Measurements from ENCODE around the gene GALNT10. TPM values are rescaled to one million over a fixed set of nuclear protein-coding genes. Genes with fewer than 3 reads are reported as not detected.

Gene GALNT10
- polyA plus RNA-seq, 2 of the 4 experiments (the other 2 are of a cell fraction) = 110 to 156 TPM

- Histone ChIP-seq H3K27ac (peak overlapping the region; percentile 90 to 93), H3K9me3 (no peaks in the 10 kb centered on the region), H3K4me2 (peak overlapping the region; percentile 87), H3K4me3 (peak overlapping the region; percentile 42), H3K4me1 (peaks cover 89% of the 10 kb centered on the region)
- CTCF ChIA-PET = interaction anchor here (0.9 to 5.4 kb wide), 11 partner anchors 8 to 204 kb away, joined by 3 to 51 read pairs (median 8); partner anchors contain the start of gene GALNT10
- POLR2A ChIA-PET = interaction anchor here (0.8 to 3.2 kb wide), 6 partner anchors 9 to 161 kb away, joined by 3 to 25 read pairs (median 4); partner anchors contain the start of genes FAM114A2, GALNT10 and MFAP3
- ATAC-seq = peak; percentile 74 to 76
- DNase-seq (ENCODE audit: low read depth in 1 of 2, low spot score in 1 of 2) = peak; percentile 69 to 83
- 0 out of 3 replicates have a peak, but pooled peaks have one; percentile 11 for TF ChIP-seq BCL3 (IDR thresholded peaks at IDR 0.05)
- no peak for TF ChIP-seq RNF2 (IDR thresholded peaks at IDR 0.05; ENCODE audit: borderline replicate concordance, low read depth)
- no peak for TF ChIP-seq FOSB (CRISPR knock-in tag; IDR thresholded peaks at IDR 0.05)
- no peak for TF ChIP-seq USF2 (IDR thresholded peaks at IDR 0.05)
- TF ChIP-seq JUNB (IDR thresholded peaks at IDR 0.05) = no peak
- 0 out of 5 replicates have a peak, but pooled peaks of 1 of the 2 experiments have one; percentile 32 for TF ChIP-seq JUN (IDR thresholded peaks at IDR 0.05)
- TF ChIP-seq SREBF2 (IDR thresholded peaks at IDR 0.05) = no peak
- TF ChIP-seq NPAS2 (CRISPR knock-in tag; IDR thresholded peaks at IDR 0.05; ENCODE audit: borderline replicate concordance) = no peak
- TF ChIP-seq CEBPB (IDR thresholded peaks at IDR 0.05) = peak in 1 of 2 experiments; percentile 57; a peak in 2 of 4 replicates
- TF ChIP-seq MYC (IDR thresholded peaks at IDR 0.05; ENCODE audit: borderline replicate concordance, low read length) = no peak
- no peak for TF ChIP-seq CHD4 (IDR thresholded peaks at IDR 0.05; ENCODE audit: borderline replicate concordance)
- TF ChIP-seq HES2 (IDR thresholded peaks at IDR 0.05) = no peak
- no peak for TF ChIP-seq POLR2A (IDR thresholded peaks at IDR 0.05; ENCODE audit: low read length)
- no peak for TF ChIP-seq RCOR1 (IDR thresholded peaks at IDR 0.05; ENCODE audit: low read depth, low read length)
- no peak for TF ChIP-seq EHMT2 (IDR thresholded peaks at IDR 0.05; ENCODE audit: low read depth)
- TF ChIP-seq RARB (CRISPR knock-in tag; IDR thresholded peaks at IDR 0.05) = no peak
- 9% methylated on average over 4 of the region's 4 CpGs for WGBS (ENCODE audit: missing lambda C conversion rate)
- FAIRE-seq = peak; percentile 13
These were observed 8.7 kb downstream of the GALNT10 start for GRCh38 chr5:154199263-154199662.

- WGBS (ENCODE audit: missing lambda C conversion rate) = 62% methylated on average over 7 of the region's 7 CpGs
- peak overlapping the region; percentile 42 for H3K4me3 ChIP-seq
- peak overlapping the region; percentile 87 for H3K4me2 ChIP-seq
- ATAC-seq = peak; percentile 4 to 5; a peak in 3 of 6 replicates
- H3K27ac ChIP-seq = peak overlapping the region; percentile 90 to 93
- ChIA-PET POLR2A (interaction anchor here (0.8 to 3.2 kb wide), 6 partner anchors 10 to 168 kb away, joined by 3 to 25 read pairs (median 4); partner anchors contain the start of genes FAM114A2, GALNT10 and MFAP3), CTCF (interaction anchor here (0.7 to 5.4 kb wide), 10 partner anchors 10 to 410 kb away, joined by 3 to 51 read pairs (median 8); partner anchors contain the start of gene GALNT10)
- no peak for FAIRE-seq
- H3K4me1 ChIP-seq = peaks cover 89% of the 10 kb centered on the region
- no peak for DNase-seq (ENCODE audit: low read depth in 1 of 2, low spot score in 1 of 2)
- H3K9me3 ChIP-seq = no peaks in the 10 kb centered on the region
- no peak for TF ChIP-seq GATA3 (IDR thresholded peaks at IDR 0.05; ENCODE audit: borderline replicate concordance)
- peak; percentile 53 for TF ChIP-seq MAFK (IDR thresholded peaks at IDR 0.05; ENCODE audit: partially characterized antibody)
These were observed 9.2 kb downstream of the GALNT10 start for GRCh38 chr5:154199671-154200220.

GRCh38 chr5:154200221-154200620, 9.7 kb downstream of the GALNT10 start:
- Histone ChIP-seq H3K4me2 (peak overlapping the region; percentile 87), H3K4me1 (peaks cover 91% of the 10 kb centered on the region), H3K9me3 (no peaks in the 10 kb centered on the region), H3K4me3 (peak overlapping the region; percentile 42), H3K27ac (peak overlapping the region; percentile 90 to 93)
- DNase-seq (ENCODE audit: low read depth in 1 of 2, low spot score in 1 of 2) = no peak
- TF ChIP-seq BCL3 (IDR thresholded peaks at IDR 0.05) (no peak), TP53 (CRISPR knock-in tag; IDR thresholded peaks at IDR 0.05) (no peak), HOXB13 (CRISPR knock-in tag; IDR thresholded peaks at IDR 0.05; ENCODE audit: low read depth) (no peak), HOXB5 (CRISPR knock-in tag; IDR thresholded peaks at IDR 0.05) (no peak), PBX3 (IDR thresholded peaks at IDR 0.05) (no peak), POLR2AphosphoS2 (conservative IDR thresholded peaks at IDR 0.05; ENCODE audit: low read length) (no peak)
- no peak for ATAC-seq
- no peak for FAIRE-seq
- WGBS (ENCODE audit: missing lambda C conversion rate) = 73% methylated on average over 8 of the region's 8 CpGs
- ChIA-PET CTCF (interaction anchor here (0.7 to 5.4 kb wide), 7 partner anchors 11 to 410 kb away, joined by 3 to 51 read pairs (median 23); partner anchors contain the start of gene GALNT10), POLR2A (interaction anchor here (1.0 to 3.2 kb wide), 4 partner anchors 10 to 168 kb away, joined by 3 to 25 read pairs (median 6); partner anchors contain the start of gene GALNT10)
